GM12878 (cell line): ENCODE results near the gene FSHR. TPM values are rescaled to one million over a fixed set of nuclear protein-coding genes. Genes with fewer than 3 reads are reported as not detected.

Source experiments
- ATAC-seq: fragments of 200-7000 bp; cut with Tn5 transposase; 3 replicates; pipeline ENCODE4 v1.9.1; 2020; ENCODE audit warnings: mild to moderate bottlenecking, moderate library complexity
- BruUV-seq: library from RNA; stranded (reverse); fragments of 400-500 nt; replicated peaks from 2 replicates; lab custom pipeline; 2021; lab: Mats Ljungman, UMichigan
- CTCF ChIA-PET: fragments of 300-600 bp; sonication (Branson Sonifier 250); formaldehyde crosslinking; extraction: SDS; loops from one replicate; lab custom pipeline; 2021; ENCODE audit warnings: inconsistent platforms; lab: Yijun Ruan, JAX
- POLR2A ChIA-PET: fragments of 350-600 bp; formaldehyde crosslinking; extraction: SDS; loops from one replicate; lab custom pipeline; 2021; ENCODE audit warnings: inconsistent platforms; lab: Charles Lee
- RAD21 ChIA-PET: fragments of 300-600 bp; sonication (Branson Sonifier 250); formaldehyde crosslinking; loops from one replicate; lab custom pipeline; 2023; ENCODE audit warnings: antibody characterized with exemption; ENCODE audit not compliant: unreplicated experiment; lab: Charles Lee
- SMC1A ChIA-PET: fragments of 300-600 bp; sonication (Branson Sonifier 250); formaldehyde crosslinking; loops from one replicate; lab custom pipeline; 2023; ENCODE audit not compliant: unreplicated experiment, uncharacterized antibody; lab: Charles Lee
- DNase-seq: peaks from one replicate; pipeline ENCODE4 v3.0.0-alpha.2; 2011; ENCODE audit warnings: low read depth, low spot score
- FAIRE-seq: peaks from 3 replicates; lab custom pipeline; 2011; peaks lifted over from hg19 to GRCh38; lab: Jason Lieb, UNC
- H2AFZ ChIP-seq: 2 replicates; pipeline ENCODE4 v1.6.0; 2011; ENCODE audit warnings: low read depth, low read length, control low read depth; ENCODE audit not compliant: control insufficient read depth
- H3K27ac ChIP-seq: 2 replicates; pipeline ENCODE4 v1.5.1; 2011; ENCODE audit warnings: control low read depth; ENCODE audit not compliant: control insufficient read depth, insufficient read depth
- H3K27me3 ChIP-seq, 2 experiments: replicated peaks in 1 of 2; 2 replicates each; pipeline versions ENCODE4 v1.6.0 to v1.6.1; 2011; ENCODE audit warnings: low read length in 1 of 2; ENCODE audit not compliant: control insufficient read depth in 2 of 2, insufficient read depth in 2 of 2
- H3K36me3 ChIP-seq, 2 experiments: 2 replicates each; pipeline ENCODE4 v1.5.1; 2011; ENCODE audit warnings: low read length in 1 of 2; ENCODE audit not compliant: control insufficient read depth in 2 of 2, insufficient read depth in 2 of 2
- H3K4me1 ChIP-seq: 2 replicates; pipeline ENCODE4 v1.6.1; 2011; ENCODE audit warnings: mild to moderate bottlenecking, low read length, moderate library complexity, mixed read lengths; ENCODE audit not compliant: control insufficient read depth, insufficient read depth
- H3K4me2 ChIP-seq: 2 replicates; pipeline ENCODE4 v1.6.0; 2011; ENCODE audit warnings: control low read depth; ENCODE audit not compliant: control insufficient read depth, insufficient read depth
- H3K4me3 ChIP-seq: fragments of 200-600 bp; sonication (generic); 2 replicates; pipeline ENCODE4 v1.5.1; 2016
- H3K79me2 ChIP-seq: 2 replicates; pipeline ENCODE4 v1.6.0; 2011; ENCODE audit warnings: low read length; ENCODE audit not compliant: control insufficient read depth, insufficient read depth
- H3K9ac ChIP-seq: 2 replicates; pipeline ENCODE4 v1.8.0; 2011; ENCODE audit warnings: low read length, control low read depth, mixed read lengths; ENCODE audit not compliant: control insufficient read depth, insufficient read depth
- H3K9me3 ChIP-seq: replicated peaks from 3 replicates; pipeline ENCODE4 v1.5.1; 2011; ENCODE audit warnings: mild to moderate bottlenecking, low read length; ENCODE audit not compliant: control insufficient read depth, insufficient read depth
- H4K20me1 ChIP-seq: 2 replicates; pipeline ENCODE4 v1.6.0; 2011; ENCODE audit not compliant: control insufficient read depth, insufficient read depth
- CEBPZ ChIP-seq: fragments of 150-350 bp; IDR thresholded peaks from 2 replicates; pipeline ENCODE4 v1.6.1; 2016; ENCODE audit warnings: low read depth, low read length
- FOS ChIP-seq: IDR thresholded peaks from 3 replicates; pipeline ENCODE4 v1.6.1; 2011; ENCODE audit warnings: borderline replicate concordance; ENCODE audit not compliant: insufficient read length; ENCODE audit errors: extremely low read depth
- JUNB ChIP-seq: IDR thresholded peaks from 2 replicates; pipeline ENCODE4 v1.6.1; 2016; ENCODE audit warnings: antibody characterized with exemption, mild to moderate bottlenecking
- NFIC ChIP-seq: IDR thresholded peaks from 2 replicates; pipeline ENCODE4 v1.6.1; 2012; ENCODE audit warnings: low read depth, mild to moderate bottlenecking, inconsistent platforms, low read length, moderate library complexity
- POLR2AphosphoS2 ChIP-seq: IDR thresholded peaks from 2 replicates; pipeline ENCODE4 v1.6.1; 2011; ENCODE audit warnings: low read depth, mild to moderate bottlenecking, low read length, improper control_type of control experiment, moderate library complexity
- RB1 ChIP-seq: fragments of 450-650 bp; formaldehyde crosslinking; IDR thresholded peaks from 2 replicates; pipeline ENCODE4 v1.6.1; 2017; ENCODE audit warnings: mild to moderate bottlenecking, borderline replicate concordance
- TARDBP ChIP-seq: IDR thresholded peaks from 2 replicates; pipeline ENCODE4 v1.6.1; 2016; ENCODE audit warnings: borderline replicate concordance
- ZNF217 ChIP-seq: fragments of 450-650 bp; IDR thresholded peaks from 2 replicates; pipeline ENCODE4 v1.6.1; 2017; ENCODE audit warnings: antibody characterized with exemption, mild to moderate bottlenecking
- WGBS: methylation state at CpG from one replicate; pipeline ENCODE4 v1.1.6; 2016; ENCODE audit warnings: low lambda C conversion rate; ENCODE audit not compliant: insufficient replicate concordance, insufficient coverage; ENCODE audit errors: missing lambda C conversion rate; 5-methylcytosine and 5-hydroxymethylcytosine counted together
- in situ Hi-C: fragments of 300-500 bp; cut with MboI; formaldehyde crosslinking; loops from 9 replicates; pipeline ENCODE4 v1.14.3; 2018; ENCODE audit warnings: mixed read lengths
- intact Hi-C: fragments of 100-400 bp; cut with micrococcal nuclease; formaldehyde crosslinking; loops from one replicate; pipeline ENCODE4 v1.14.2; 2022; ENCODE audit not compliant: unreplicated experiment
- polyA plus RNA-seq, 11 experiments: library from polyadenylated mRNA; depleted of rRNA in 4 of 11; unstranded in 6 of 11; stranded (reverse) in 5 of 11; fragments of >200 nt; fragmentation: Nextera tagmentation in 4 of 11; fragmentation: Illumina TruSeq in 1 of 11; extraction: Ambion mirVana in 4 of 11; extraction: Trizol in 1 of 11; gene quantifications; 1 replicate in 1 of 11; 2 replicates in 10 of 11; pipeline versions ENCODE4 v1.2.1 to v1.2.3, GENCODE V29; 2011 to 2016; ENCODE audit warnings: inconsistent platforms in 2 of 11, missing spikeins in 2 of 11, low read depth in 1 of 11
- total RNA-seq, 4 experiments: library from RNA; depleted of rRNA in 3 of 4; stranded (reverse); fragments of >200 nt in 3 of 4; fragmentation: Illumina TruSeq in 1 of 4; extraction: Trizol in 1 of 4; gene quantifications; 2 replicates each; pipeline versions ENCODE4 v1.2.1 to v1.2.3, GENCODE V29; 2013 to 2021

FSHR gene
- total and polyA plus RNA-seq, 10 of the 15 experiments (the other 5 are each of a cell fraction or from before 2014, with no cell fraction given): not detected

GRCh38 chr2:49110571-49110970 is 43.7 kb downstream of the FSHR start:
- H3K79me2 ChIP-seq: no peaks in the 10 kb centered on the region
- no peak overlapping the region for H2AFZ ChIP-seq
- H3K27me3 ChIP-seq: no peaks in the 10 kb centered on the region
- FAIRE-seq (no peak), DNase-seq (no peak), ATAC-seq (no peak)
- SMC1A ChIA-PET: no interaction called here
- H3K9me3 ChIP-seq: no peaks in the 10 kb centered on the region
- H3K27ac ChIP-seq: no peak overlapping the region
- TF ChIP-seq TARDBP (no peak), CEBPZ (no peak), POLR2AphosphoS2 (no peak), RB1 (no peak), NFIC (no peak), FOS (no peak), ZNF217 (no peak), JUNB (no peak)
- H4K20me1 ChIP-seq: no peaks in the 10 kb centered on the region
- no TSS peak for BruUV-seq
- POLR2A ChIA-PET: no interaction called here
- intact Hi-C loops: no loop called here
- no peak overlapping the region for H3K9ac ChIP-seq
- in situ Hi-C loops: no loop called here
- 0% methylated on average over 1 of the region's 1 CpG for WGBS
- CTCF ChIA-PET: interaction anchor here (0.6 kb wide), 1 partner anchor 690 kb away, joined by 3 read pairs; no protein-coding TSS in a partner anchor
- RAD21 ChIA-PET: no interaction called here
- no peak overlapping the region for H3K4me2 ChIP-seq
- no peak overlapping the region for H3K4me3 ChIP-seq
- H3K4me1 ChIP-seq: no peaks in the 10 kb centered on the region
- H3K36me3 ChIP-seq: no peaks in the 10 kb centered on the region
